Spleen (tissue), 7 donors: Measurements from ENCODE around the gene VSX2.

Experiments used
- CTCF ChIP-seq, 11 experiments: fragments of 200-600 bp in 7 of 11; fragments of 450-650 bp in 4 of 11; sonication (generic) in 4 of 11; IDR thresholded peaks in 8 of 11; conservative IDR thresholded peaks in 3 of 11; 1 replicate in 7 of 11; 2 replicates in 4 of 11; pipeline versions ENCODE4 v1.4.0 to v1.8.0; 2016 to 2021; ENCODE audit warnings: antibody characterized with exemption in 11 of 11, inconsistent platforms in 4 of 11, mild to moderate bottlenecking in 1 of 11
- POLR2A ChIP-seq, 3 donors: fragments of 450-650 bp; IDR thresholded peaks; one replicate each; pipeline ENCODE4 v1.5.1; 2017; ENCODE audit warnings: antibody characterized with exemption in 3 of 3, mild to moderate bottlenecking in 1 of 3
- POLR2AphosphoS5 ChIP-seq, 3 donors: sonication (generic); formaldehyde crosslinking; IDR thresholded peaks; one replicate each; pipeline ENCODE4 v1.5.1; 2017; ENCODE audit warnings: antibody characterized with exemption in 3 of 3
- donor health status: DM: no; HTN: no; CAD: no; lungs with moderate emphysema.
- donor health status: DM: no; HTN: no; CAD: no.
- donor health status: DM: no; HTN: no; CAD: no.

- TF ChIP-seq CTCF (IDR thresholded peaks at IDR 0.05 in 8 of 11, conservative IDR thresholded peaks at IDR 0.05 in 3 of 11) (no peak), POLR2AphosphoS5 (IDR thresholded peaks at IDR 0.05) (no peak), POLR2A (IDR thresholded peaks at IDR 0.05) (no peak)
These were observed 54.4 kb downstream of the VSX2 start for GRCh38 chr14:74293606-74294005.
